Vagina (tissue), 2 donors: ENCODE measurements around the gene PRKAR2B. TPM values are rescaled to one million over a fixed set of nuclear protein-coding genes. Genes with fewer than 3 reads are reported as not detected.

Source experiments
- DNase-seq, 2 donors: peaks; one replicate each; pipeline ENCODE4 v3.0.0-alpha.2; 2017; ENCODE audit errors: extremely low spot score in 2 of 2
- H3K27ac ChIP-seq: fragments of 200-600 bp; sonication (generic); one replicate; pipeline ENCODE4 v1.5.1; 2019
- H3K27me3 ChIP-seq: fragments of 200-600 bp; sonication (generic); one replicate; pipeline ENCODE4 v1.5.1; 2019
- H3K36me3 ChIP-seq, 2 donors: fragments of 200-600 bp; sonication (generic); one replicate each; pipeline ENCODE4 v1.5.1; 2017 to 2019
- H3K4me1 ChIP-seq: fragments of 200-600 bp; sonication (generic); one replicate; pipeline ENCODE4 v1.5.1; 2019
- H3K4me3 ChIP-seq, 2 donors: fragments of 200-600 bp; sonication (generic); 1 replicate in 1 of 2; 2 replicates in 1 of 2; pipeline ENCODE4 v1.5.1; 2016 to 2019
- H3K9me3 ChIP-seq: fragments of 200-600 bp; sonication (generic); one replicate; pipeline ENCODE4 v1.5.1; 2019
- POLR2A ChIP-seq, 2 donors: fragments of 450-650 bp; IDR thresholded peaks; one replicate each; pipeline ENCODE4 v1.6.1; 2017; ENCODE audit warnings: antibody characterized with exemption in 2 of 2, mild to moderate bottlenecking in 2 of 2, moderate library complexity in 2 of 2
- POLR2AphosphoS5 ChIP-seq, 2 donors: sonication (generic); formaldehyde crosslinking; IDR thresholded peaks; one replicate each; pipeline ENCODE4 v1.9.0; 2017; ENCODE audit warnings: antibody characterized with exemption in 2 of 2, mild to moderate bottlenecking in 2 of 2, low read depth in 1 of 2; ENCODE audit not compliant: insufficient read depth in 1 of 2
- intact Hi-C: fragments of 100-400 bp; cut with DNase I; formaldehyde crosslinking; loops from one replicate; pipeline ENCODE4 v1.15.1; 2023
- total RNA-seq: library from RNA; depleted of rRNA; stranded (reverse); fragments of >200 nt; gene quantifications from one replicate; pipeline ENCODE4 v1.2.3, GENCODE V29; 2016
- TF ChIP-seq, protein P1 (sequence below), 3 experiments: fragments of 450-650 bp in 2 of 3; fragments of 200-600 bp in 1 of 3; sonication (generic) in 1 of 3; IDR thresholded peaks; one replicate each; pipeline ENCODE4 v1.5.1; 2017 to 2019; ENCODE audit warnings: antibody characterized with exemption in 3 of 3, mild to moderate bottlenecking in 2 of 3, moderate library complexity in 2 of 3

The PRKAR2B gene
- total RNA-seq, 1 donor from 2014 or later = 16.5 TPM

DNA sequence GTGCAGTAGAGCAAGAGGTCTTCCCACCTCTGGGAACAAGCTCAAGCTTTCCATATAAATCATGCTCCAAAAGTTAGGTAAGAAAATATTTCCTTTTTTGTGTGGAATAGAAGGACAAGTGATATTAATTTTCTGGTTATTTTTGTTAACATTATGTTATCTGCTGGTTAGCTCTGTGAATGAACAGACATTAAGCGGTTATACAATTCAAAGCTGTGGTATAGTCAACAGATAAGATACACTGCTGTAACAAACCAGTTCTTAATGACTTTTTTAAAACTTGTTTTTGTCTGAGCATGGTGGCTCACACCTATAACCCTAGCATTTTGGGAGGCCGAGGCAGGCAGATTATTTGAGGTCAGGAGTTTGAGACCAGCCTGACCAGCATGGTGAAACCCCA, 43.0 kb upstream of the PRKAR2B start:
- TF ChIP-seq, protein P1, sequence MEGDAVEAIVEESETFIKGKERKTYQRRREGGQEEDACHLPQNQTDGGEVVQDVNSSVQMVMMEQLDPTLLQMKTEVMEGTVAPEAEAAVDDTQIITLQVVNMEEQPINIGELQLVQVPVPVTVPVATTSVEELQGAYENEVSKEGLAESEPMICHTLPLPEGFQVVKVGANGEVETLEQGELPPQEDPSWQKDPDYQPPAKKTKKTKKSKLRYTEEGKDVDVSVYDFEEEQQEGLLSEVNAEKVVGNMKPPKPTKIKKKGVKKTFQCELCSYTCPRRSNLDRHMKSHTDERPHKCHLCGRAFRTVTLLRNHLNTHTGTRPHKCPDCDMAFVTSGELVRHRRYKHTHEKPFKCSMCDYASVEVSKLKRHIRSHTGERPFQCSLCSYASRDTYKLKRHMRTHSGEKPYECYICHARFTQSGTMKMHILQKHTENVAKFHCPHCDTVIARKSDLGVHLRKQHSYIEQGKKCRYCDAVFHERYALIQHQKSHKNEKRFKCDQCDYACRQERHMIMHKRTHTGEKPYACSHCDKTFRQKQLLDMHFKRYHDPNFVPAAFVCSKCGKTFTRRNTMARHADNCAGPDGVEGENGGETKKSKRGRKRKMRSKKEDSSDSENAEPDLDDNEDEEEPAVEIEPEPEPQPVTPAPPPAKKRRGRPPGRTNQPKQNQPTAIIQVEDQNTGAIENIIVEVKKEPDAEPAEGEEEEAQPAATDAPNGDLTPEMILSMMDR (IDR thresholded peaks at IDR 0.05) = no peak
- TF ChIP-seq POLR2AphosphoS5 (IDR thresholded peaks at IDR 0.05; ENCODE audit: insufficient read depth in 1 of 2, low read depth in 1 of 2) = no peak
- no peak for TF ChIP-seq POLR2A (IDR thresholded peaks at IDR 0.05)
- intact Hi-C loops = no loop called here

GRCh38 chr7:107002126-107002525, 42.4 kb upstream of the PRKAR2B start:
- intact Hi-C loops = no loop called here
- Histone ChIP-seq H3K4me1 (no peaks in the 10 kb centered on the region), H3K4me3 (no peak overlapping the region), H3K27ac (no peak overlapping the region), H3K36me3 (no peaks in the 10 kb centered on the region), H3K9me3 (no peaks in the 10 kb centered on the region), H3K27me3 (no peaks in the 10 kb centered on the region)
- no peak for TF ChIP-seq POLR2AphosphoS5 (IDR thresholded peaks at IDR 0.05; ENCODE audit: insufficient read depth in 1 of 2, low read depth in 1 of 2)
- TF ChIP-seq POLR2A (IDR thresholded peaks at IDR 0.05) = no peak
- TF ChIP-seq, protein P1 (IDR thresholded peaks at IDR 0.05) = no peak
- DNase-seq = no peak

More for the DNA sequence above, 43.0 kb upstream of the PRKAR2B start:
- Histone ChIP-seq H3K27me3 (no peaks in the 10 kb centered on the region), H3K4me1 (no peaks in the 10 kb centered on the region), H3K9me3 (no peaks in the 10 kb centered on the region), H3K36me3 (no peaks in the 10 kb centered on the region), H3K27ac (no peak overlapping the region), H3K4me3 (no peak overlapping the region)
- DNase-seq = no peak

DNA sequence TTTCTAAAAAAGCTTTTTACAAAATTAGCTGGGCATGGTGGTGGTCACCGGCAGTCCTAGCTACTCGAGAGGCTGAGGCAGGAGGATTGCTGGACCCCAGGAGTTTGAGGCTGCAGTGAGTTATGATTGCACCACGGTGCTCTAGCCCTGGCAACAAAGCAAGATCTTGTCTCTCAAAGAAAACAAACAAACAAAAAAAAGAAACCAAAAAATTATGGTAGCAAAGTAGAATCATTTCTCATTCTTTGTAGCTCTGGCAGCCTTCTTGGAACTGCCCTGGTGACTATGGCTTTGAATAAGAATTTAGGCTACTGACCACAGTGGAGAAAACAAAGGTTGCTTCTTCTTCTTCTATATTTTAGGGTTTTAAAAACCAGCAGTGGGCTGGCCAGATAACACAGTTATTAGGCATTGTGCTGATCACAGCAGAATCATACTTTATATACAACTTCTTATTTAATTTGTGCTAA, 41.9 kb upstream of the PRKAR2B start:
- H3K27me3 ChIP-seq = no peaks in the 10 kb centered on the region
- DNase-seq = no peak
- no peaks in the 10 kb centered on the region for H3K4me1 ChIP-seq
- no peaks in the 10 kb centered on the region for H3K9me3 ChIP-seq
- no peak for TF ChIP-seq POLR2AphosphoS5 (IDR thresholded peaks at IDR 0.05; ENCODE audit: insufficient read depth in 1 of 2, low read depth in 1 of 2)
- TF ChIP-seq POLR2A (IDR thresholded peaks at IDR 0.05) = no peak
- TF ChIP-seq, protein P1 (IDR thresholded peaks at IDR 0.05) = no peak
- intact Hi-C loops = no loop called here
- H3K4me3 ChIP-seq = no peak overlapping the region
- H3K27ac ChIP-seq = no peak overlapping the region
- H3K36me3 ChIP-seq = no peaks in the 10 kb centered on the region

- intact Hi-C loops = no loop called here
- H3K36me3 ChIP-seq = no peaks in the 10 kb centered on the region
- DNase-seq = no peak
- no peak overlapping the region for H3K27ac ChIP-seq
- no peak for TF ChIP-seq POLR2AphosphoS5 (IDR thresholded peaks at IDR 0.05; ENCODE audit: insufficient read depth in 1 of 2, low read depth in 1 of 2)
- TF ChIP-seq, protein P1 (IDR thresholded peaks at IDR 0.05) = no peak
- TF ChIP-seq POLR2A (IDR thresholded peaks at IDR 0.05) = no peak
- H3K4me3 ChIP-seq = no peak overlapping the region
- no peaks in the 10 kb centered on the region for H3K4me1 ChIP-seq
- H3K27me3 ChIP-seq = no peaks in the 10 kb centered on the region
- H3K9me3 ChIP-seq = no peaks in the 10 kb centered on the region
These were observed 37.3 kb upstream of the PRKAR2B start for GRCh38 chr7:107007007-107007891.

DNA sequence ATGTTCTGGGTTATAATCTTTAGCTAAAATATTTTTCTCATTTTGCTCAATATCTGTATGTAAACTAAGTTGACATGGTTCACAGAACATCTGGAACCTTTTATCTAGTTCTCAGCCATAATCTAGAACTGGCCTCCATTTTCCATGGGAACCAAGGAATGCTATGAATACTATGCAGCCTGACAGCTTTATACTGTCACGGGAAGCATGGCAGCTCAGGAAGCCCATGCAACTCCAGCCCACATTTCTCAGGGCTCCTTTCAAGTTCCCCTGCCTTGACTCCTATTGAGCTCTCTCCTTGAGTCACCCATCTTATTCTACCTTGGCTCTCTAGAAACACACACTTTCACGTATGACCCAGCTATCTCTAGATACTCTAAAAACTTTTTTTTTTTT, 36.6 kb upstream of the PRKAR2B start:
- intact Hi-C loops = no loop called here
- TF ChIP-seq POLR2AphosphoS5 (IDR thresholded peaks at IDR 0.05; ENCODE audit: insufficient read depth in 1 of 2, low read depth in 1 of 2) (no peak), POLR2A (IDR thresholded peaks at IDR 0.05) (no peak)
- TF ChIP-seq, protein P1 (IDR thresholded peaks at IDR 0.05) = no peak
- Histone ChIP-seq H3K27me3 (no peaks in the 10 kb centered on the region), H3K9me3 (no peaks in the 10 kb centered on the region), H3K4me3 (no peak overlapping the region), H3K27ac (no peak overlapping the region), H3K36me3 (no peaks in the 10 kb centered on the region), H3K4me1 (no peaks in the 10 kb centered on the region)
- DNase-seq = no peak
